GM10248 (cell line): ENCODE results near the gene VPS33B.
A peak's percentile ranks its signal among the peaks of the same experiment; 100 is the strongest.

Experiments used
- CTCF ChIA-PET: fragments of 300-600 bp; sonication (Branson Sonifier 250); formaldehyde crosslinking; extraction: SDS; loops from one replicate; lab custom pipeline; 2021; ENCODE audit warnings: antibody characterized with exemption; lab: Yijun Ruan, JAX
- POLR2A ChIA-PET: fragments of 350-650 bp; sonication (Branson Sonifier 250); formaldehyde crosslinking; extraction: SDS; loops from one replicate; lab custom pipeline; 2020; ENCODE audit warnings: antibody characterized with exemption; lab: Yijun Ruan, JAX
- DNase-seq: peaks from one replicate; pipeline ENCODE4 v3.0.0; 2012; ENCODE audit errors: extremely low spot score
- CTCF ChIP-seq: IDR thresholded peaks from 2 replicates; pipeline ENCODE4 v1.5.1; 2012; ENCODE audit warnings: mild to moderate bottlenecking, low read depth; ENCODE audit errors: extremely low read depth, missing control alignments, control extremely low read depth

The VPS33B gene

GRCh38 chr15:91065505-91065904, 43.1 kb upstream of the VPS33B start:
- no peak for TF ChIP-seq CTCF
- CTCF ChIA-PET, result interaction anchor here (1.8 to 3.8 kb wide), 3 partner anchors 10 to 207 kb away, joined by 4 to 20 read pairs (median 8); no protein-coding TSS in a partner anchor
- POLR2A ChIA-PET, result no interaction called here
- no peak for DNase-seq

GRCh38 chr15:91061997-91062396, 39.6 kb upstream of the VPS33B start:
- no peak for TF ChIP-seq CTCF
- DNase-seq, result no peak
- ChIA-PET POLR2A (no interaction called here), CTCF (interaction anchor here (0.7 to 1.9 kb wide), 5 partner anchors 12 to 210 kb away, joined by 3 to 6 read pairs (median 4); no protein-coding TSS in a partner anchor)

- ChIA-PET CTCF (no interaction called here), POLR2A (no interaction called here)
- TF ChIP-seq CTCF, result no peak
- no peak for DNase-seq
Measured at GRCh38 chr15:91061230-91061629, 38.8 kb upstream of the VPS33B start.

GRCh38 chr15:91055548-91056331, 33.3 kb upstream of the VPS33B start:
- peak; percentile 64 for DNase-seq
- POLR2A ChIA-PET, result no interaction called here
- TF ChIP-seq CTCF, result peak; percentile 77
- CTCF ChIA-PET, result interaction anchor here (0.6 to 5.2 kb wide), 63 partner anchors 9 to 223 kb away, joined by 3 to 102 read pairs (median 5); partner anchors contain the start of genes SV2B, UNC45A and VPS33B

GRCh38 chr15:91054816-91055215, 32.4 kb upstream of the VPS33B start:
- CTCF ChIA-PET, result interaction anchor here (0.9 to 5.1 kb wide), 15 partner anchors 15 to 218 kb away, joined by 3 to 93 read pairs (median 6); partner anchors contain the start of gene VPS33B
- TF ChIP-seq CTCF, result no peak
- no peak for DNase-seq
- POLR2A ChIA-PET, result no interaction called here

GRCh38 chr15:91051248-91051647, 28.9 kb upstream of the VPS33B start:
- DNase-seq, result no peak
- no peak for TF ChIP-seq CTCF
- ChIA-PET CTCF (interaction anchor here (1.1 to 3.9 kb wide), 5 partner anchors 8 to 208 kb away, joined by 3 to 20 read pairs (median 5); partner anchors contain the start of genes HDDC3 and RCCD1), POLR2A (no interaction called here)
